Fibroblast of villous mesenchyme (primary cell): ENCODE data around the gene TMEM185B. TPM values are rescaled to one million over a fixed set of nuclear protein-coding genes. Genes with fewer than 3 reads are reported as not detected.

ENCODE experiments used
- DNase-seq: peaks from one replicate; pipeline ENCODE4 v3.0.0-alpha.2; 2010; ENCODE audit warnings: low read depth
- H3K4me3 ChIP-seq: 2 replicates; pipeline ENCODE4 v1.5.1; 2011; ENCODE audit warnings: low read depth, mild to moderate bottlenecking, low read length
- CTCF ChIP-seq: IDR thresholded peaks from 2 replicates; pipeline ENCODE4 v1.5.1; 2012; ENCODE audit warnings: low read depth, mild to moderate bottlenecking, low read length; ENCODE audit not compliant: insufficient read depth
- total RNA-seq: library from RNA; depleted of rRNA; stranded (reverse); fragments of >200 nt; gene quantifications from 2 replicates; pipeline ENCODE4 v1.2.3, GENCODE V29; 2012

The TMEM185B gene
- total RNA-seq, 1 donor, result 36.3 TPM

DNA sequence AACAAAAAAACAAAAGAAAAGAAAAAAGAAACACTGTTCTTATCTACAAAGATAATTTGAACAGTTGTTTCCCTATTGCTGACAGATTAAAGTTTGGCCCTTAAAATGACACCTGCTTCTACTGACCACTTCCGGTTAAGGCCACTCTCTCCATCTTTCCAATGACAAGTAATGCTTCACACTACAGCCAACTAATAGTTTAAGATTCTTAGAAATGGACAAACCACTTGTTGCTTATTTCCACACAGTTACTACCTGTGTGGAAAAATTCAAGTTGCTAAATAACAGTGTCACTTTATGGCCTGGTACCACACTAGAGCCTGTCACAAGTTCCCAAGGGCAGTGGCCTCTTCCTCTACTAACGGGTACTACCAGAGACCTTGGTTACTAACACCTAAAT, 2.4 kb downstream of the TMEM185B start:
- H3K4me3 ChIP-seq, result no peak overlapping the region
- TF ChIP-seq CTCF, result no peak
- DNase-seq, result no peak

- DNase-seq, result no peak
- no peak overlapping the region for H3K4me3 ChIP-seq
Measured at GRCh38 chr2:120219766-120220165, 3.4 kb downstream of the TMEM185B start.

GRCh38 chr2:120219291-120219690, 3.9 kb downstream of the TMEM185B start:
- TF ChIP-seq CTCF, result no peak
- no peak overlapping the region for H3K4me3 ChIP-seq
- no peak for DNase-seq

More at GRCh38 chr2:120219766-120220165, 3.4 kb downstream of the TMEM185B start:
- TF ChIP-seq CTCF, result no peak

DNA sequence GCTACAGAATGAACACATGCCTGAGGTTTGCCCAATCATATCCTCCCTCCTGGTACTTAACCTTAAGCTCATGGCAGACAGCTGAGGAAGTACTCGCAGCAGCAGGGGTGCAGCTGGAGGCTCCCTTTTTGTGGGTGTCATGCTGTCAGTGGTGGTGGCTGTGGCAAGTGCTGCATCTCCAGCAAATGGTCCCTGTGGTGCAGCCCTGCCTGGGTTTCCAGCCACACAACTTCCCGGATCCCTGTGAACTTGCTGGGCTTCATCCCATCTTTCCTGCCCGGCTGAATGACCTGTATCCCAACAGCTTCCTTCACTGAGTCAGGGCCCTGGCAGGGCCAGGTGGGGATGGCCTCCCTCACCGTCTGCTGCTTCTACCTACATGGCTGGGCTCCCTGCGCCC, 5.0 kb downstream of the TMEM185B start:
- no peak for DNase-seq
- TF ChIP-seq CTCF, result no peak
- H3K4me3 ChIP-seq, result no peak overlapping the region

DNA sequence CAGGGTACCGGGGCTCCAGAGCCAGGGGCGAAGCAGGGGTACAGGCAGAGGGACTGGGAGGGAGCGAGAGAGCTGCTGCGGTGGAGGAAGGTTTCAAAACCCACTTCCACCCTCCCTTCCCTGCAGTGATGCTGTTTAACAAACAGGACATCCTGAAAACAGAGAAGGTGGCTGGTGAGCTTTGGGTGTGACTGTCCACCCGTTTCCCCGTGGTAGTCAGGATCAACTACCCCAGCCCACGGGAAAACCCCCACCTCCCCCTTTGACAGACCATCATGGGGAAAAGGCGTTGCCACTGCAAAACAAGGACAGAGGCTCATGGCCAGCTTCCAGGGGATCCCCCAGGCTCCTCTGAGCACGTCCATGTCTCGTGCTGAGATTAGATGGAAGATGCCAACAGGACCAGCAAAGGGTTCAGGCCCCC, 12.9 kb downstream of the TMEM185B start:
- no peak overlapping the region for H3K4me3 ChIP-seq
- DNase-seq, result no peak
- no peak for TF ChIP-seq CTCF

GRCh38 chr2:120209427-120210269, 13.6 kb downstream of the TMEM185B start:
- TF ChIP-seq CTCF, result no peak
- DNase-seq, result no peak
- H3K4me3 ChIP-seq, result no peak overlapping the region
